Fibroblast of lung (primary cell): ENCODE data around the gene PKNOX2. TPM values are rescaled to one million over a fixed set of nuclear protein-coding genes. Genes with fewer than 3 reads are reported as not detected.

Experiments
- DNase-seq, 2 donors: peaks; one replicate each; pipeline versions ENCODE4 v3.0.0 to v3.0.0-alpha.2; 2010; ENCODE audit warnings: low read depth in 2 of 2
- H2AFZ ChIP-seq: 2 replicates; pipeline ENCODE4 v1.5.1; 2012; ENCODE audit warnings: low read length, control low read depth, inconsistent platforms
- H3K27ac ChIP-seq: 2 replicates; pipeline ENCODE4 v1.5.1; 2011; ENCODE audit warnings: low read length, control low read depth; ENCODE audit not compliant: insufficient read depth
- H3K27me3 ChIP-seq: 2 replicates; pipeline ENCODE4 v1.5.1; 2011; ENCODE audit warnings: mild to moderate bottlenecking, low read length; ENCODE audit not compliant: control insufficient read depth, insufficient read depth
- H3K36me3 ChIP-seq: 2 replicates; pipeline ENCODE4 v1.5.1; 2011; ENCODE audit warnings: low read length; ENCODE audit not compliant: control insufficient read depth, insufficient read depth
- H3K4me1 ChIP-seq: 2 replicates; pipeline ENCODE4 v1.5.1; 2011; ENCODE audit warnings: low read length; ENCODE audit not compliant: control insufficient read depth, insufficient read depth; ENCODE audit errors: extremely low read depth
- H3K4me2 ChIP-seq: 2 replicates; pipeline ENCODE4 v1.5.1; 2011; ENCODE audit warnings: low read length, control low read depth; ENCODE audit not compliant: insufficient read depth; ENCODE audit errors: extremely low read depth
- H3K4me3 ChIP-seq, 4 experiments: fragments of 200-600 bp in 1 of 4; sonication (generic) in 1 of 4; replicated peaks in 1 of 4; 2 replicates each; pipeline ENCODE4 v1.5.1; 2011 to 2016; ENCODE audit warnings: low read length in 4 of 4, low read depth in 3 of 4, mild to moderate bottlenecking in 3 of 4, control low read depth in 2 of 4, inconsistent platforms in 1 of 4, mixed read lengths in 1 of 4; ENCODE audit not compliant: insufficient read depth in 1 of 4; ENCODE audit errors: control extremely low read depth in 1 of 4
- H3K79me2 ChIP-seq: 2 replicates; pipeline ENCODE4 v1.5.1; 2012; ENCODE audit warnings: mild to moderate bottlenecking, low read length, inconsistent platforms; ENCODE audit not compliant: control insufficient read depth, insufficient read depth
- H3K9ac ChIP-seq: 2 replicates; pipeline ENCODE4 v1.5.1; 2011; ENCODE audit warnings: mild to moderate bottlenecking, low read length, control low read depth; ENCODE audit not compliant: insufficient read depth
- H3K9me3 ChIP-seq: 2 replicates; pipeline ENCODE4 v1.5.1; 2012; ENCODE audit warnings: low read depth, low read length; ENCODE audit not compliant: control insufficient read depth, insufficient read depth
- H4K20me1 ChIP-seq: 2 replicates; pipeline ENCODE4 v1.5.1; 2011; ENCODE audit warnings: low read length; ENCODE audit not compliant: control insufficient read depth, insufficient read depth; ENCODE audit errors: extremely low read depth
- EZH2 ChIP-seq: IDR thresholded peaks from 2 replicates; pipeline ENCODE4 v1.5.1; 2012; ENCODE audit warnings: low read length, control low read depth, mild to moderate bottlenecking; ENCODE audit errors: missing control alignments
- polyA plus RNA-seq, 2 donors: library from polyadenylated mRNA; depleted of rRNA in 1 of 2; stranded (reverse) in 1 of 2; unstranded in 1 of 2; fragments of >200 nt; gene quantifications; 2 replicates each; pipeline ENCODE4 v1.2.1, GENCODE V29; 2011 to 2012; ENCODE audit warnings: missing spikeins in 1 of 2
- total RNA-seq: library from RNA; depleted of rRNA; stranded (reverse); fragments of >200 nt; gene quantifications from 2 replicates; pipeline ENCODE4 v1.2.1, GENCODE V29; 2014
- TF ChIP-seq, protein P1 (sequence below), 2 donors: IDR thresholded peaks in 1 of 2; conservative IDR thresholded peaks in 1 of 2; 1 replicate in 1 of 2; 2 replicates in 1 of 2; pipeline ENCODE4 v1.5.1; 2011 to 2012; ENCODE audit warnings: low read length in 2 of 2, control low read depth in 1 of 2, inconsistent platforms in 1 of 2, low read depth in 1 of 2, mild to moderate bottlenecking in 1 of 2

PKNOX2 gene
- total and polyA plus RNA-seq, 2 donors (not counting 1 experiment from before 2014, with no cell fraction given), result 0.33 to 2.2 TPM

GRCh38 chr11:125431481-125431880, 266.9 kb downstream of the PKNOX2 start:
- no peaks in the 10 kb centered on the region for H3K4me1 ChIP-seq
- no peak overlapping the region for H3K4me2 ChIP-seq
- H3K27me3 ChIP-seq, result peaks cover 5% of the 10 kb centered on the region
- no peak overlapping the region for H3K4me3 ChIP-seq
- H3K27ac ChIP-seq, result no peak overlapping the region
- H3K79me2 ChIP-seq, result no peaks in the 10 kb centered on the region
- no peak for DNase-seq
- no peak overlapping the region for H2AFZ ChIP-seq
- TF ChIP-seq, protein P1, sequence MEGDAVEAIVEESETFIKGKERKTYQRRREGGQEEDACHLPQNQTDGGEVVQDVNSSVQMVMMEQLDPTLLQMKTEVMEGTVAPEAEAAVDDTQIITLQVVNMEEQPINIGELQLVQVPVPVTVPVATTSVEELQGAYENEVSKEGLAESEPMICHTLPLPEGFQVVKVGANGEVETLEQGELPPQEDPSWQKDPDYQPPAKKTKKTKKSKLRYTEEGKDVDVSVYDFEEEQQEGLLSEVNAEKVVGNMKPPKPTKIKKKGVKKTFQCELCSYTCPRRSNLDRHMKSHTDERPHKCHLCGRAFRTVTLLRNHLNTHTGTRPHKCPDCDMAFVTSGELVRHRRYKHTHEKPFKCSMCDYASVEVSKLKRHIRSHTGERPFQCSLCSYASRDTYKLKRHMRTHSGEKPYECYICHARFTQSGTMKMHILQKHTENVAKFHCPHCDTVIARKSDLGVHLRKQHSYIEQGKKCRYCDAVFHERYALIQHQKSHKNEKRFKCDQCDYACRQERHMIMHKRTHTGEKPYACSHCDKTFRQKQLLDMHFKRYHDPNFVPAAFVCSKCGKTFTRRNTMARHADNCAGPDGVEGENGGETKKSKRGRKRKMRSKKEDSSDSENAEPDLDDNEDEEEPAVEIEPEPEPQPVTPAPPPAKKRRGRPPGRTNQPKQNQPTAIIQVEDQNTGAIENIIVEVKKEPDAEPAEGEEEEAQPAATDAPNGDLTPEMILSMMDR (conservative IDR thresholded peaks at IDR 0.05 in 1 of 2, IDR thresholded peaks at IDR 0.05 in 1 of 2; ENCODE audit: low read depth in 1 of 2, low read length in 2 of 2), result no peak
- TF ChIP-seq EZH2, result no peak
- H3K9ac ChIP-seq, result no peak overlapping the region
- no peaks in the 10 kb centered on the region for H4K20me1 ChIP-seq
- H3K36me3 ChIP-seq, result no peaks in the 10 kb centered on the region
- H3K9me3 ChIP-seq, result no peaks in the 10 kb centered on the region

DNA sequence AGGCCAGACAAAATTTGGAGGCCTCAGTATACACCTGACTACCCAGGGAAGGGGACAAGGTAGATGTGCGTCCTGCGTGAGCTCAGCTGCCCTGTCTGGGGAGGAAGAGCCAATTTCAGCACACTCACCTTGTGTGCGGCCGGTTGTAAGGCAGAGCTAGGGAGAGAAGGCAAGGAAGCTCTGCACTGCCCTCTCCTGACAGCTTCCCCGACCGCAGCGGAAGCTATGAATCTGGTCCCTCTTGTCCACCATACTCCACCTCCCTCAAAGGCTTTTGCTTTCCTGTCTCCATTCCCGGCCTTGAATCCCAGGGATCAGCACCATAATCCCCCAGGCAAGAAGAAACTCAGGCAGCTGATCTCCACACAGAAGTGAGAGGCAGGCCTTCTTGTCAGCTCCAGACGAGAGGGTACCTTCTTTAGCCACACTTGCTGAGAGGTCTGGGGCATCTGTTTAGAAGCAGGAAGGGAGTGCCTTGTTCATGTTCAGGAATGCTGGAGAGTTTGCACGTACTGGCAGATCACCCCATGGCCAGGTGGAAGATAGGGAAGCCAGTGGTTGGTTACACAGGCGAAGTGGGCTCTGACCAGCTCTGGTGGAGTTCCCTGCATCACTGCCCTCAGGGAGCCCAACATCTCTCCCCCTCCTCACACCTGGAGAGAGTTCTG, 269.0 kb downstream of the PKNOX2 start:
- TF ChIP-seq EZH2, result no peak
- TF ChIP-seq, protein P1 (conservative IDR thresholded peaks at IDR 0.05 in 1 of 2, IDR thresholded peaks at IDR 0.05 in 1 of 2; ENCODE audit: low read depth in 1 of 2, low read length in 2 of 2), result peak; percentile 52 to 78
- Histone ChIP-seq H2AFZ (peak overlapping the region; percentile 32), H3K4me3 (no peak overlapping the region), H3K27me3 (no peaks in the 10 kb centered on the region), H4K20me1 (no peaks in the 10 kb centered on the region), H3K36me3 (no peaks in the 10 kb centered on the region), H3K9ac (no peak overlapping the region), H3K27ac (no peak overlapping the region), H3K9me3 (no peaks in the 10 kb centered on the region), H3K79me2 (no peaks in the 10 kb centered on the region), H3K4me2 (no peak overlapping the region), H3K4me1 (no peaks in the 10 kb centered on the region)
- peak; percentile 55 to 56 for DNase-seq

- DNase-seq, result peak in 1 of 2 donors; percentile 35
- H4K20me1 ChIP-seq, result no peaks in the 10 kb centered on the region
- H3K9me3 ChIP-seq, result no peaks in the 10 kb centered on the region
- no peak overlapping the region for H3K9ac ChIP-seq
- no peak overlapping the region for H2AFZ ChIP-seq
- H3K79me2 ChIP-seq, result no peaks in the 10 kb centered on the region
- H3K27me3 ChIP-seq, result no peaks in the 10 kb centered on the region
- no peaks in the 10 kb centered on the region for H3K36me3 ChIP-seq
- TF ChIP-seq EZH2, result no peak
- TF ChIP-seq, protein P1 (conservative IDR thresholded peaks at IDR 0.05 in 1 of 2, IDR thresholded peaks at IDR 0.05 in 1 of 2; ENCODE audit: low read depth in 1 of 2, low read length in 2 of 2), result no peak
- H3K4me1 ChIP-seq, result no peaks in the 10 kb centered on the region
- H3K4me3 ChIP-seq, result no peak overlapping the region
- no peak overlapping the region for H3K27ac ChIP-seq
- no peak overlapping the region for H3K4me2 ChIP-seq
Measured at GRCh38 chr11:125435461-125436238, 271.1 kb downstream of the PKNOX2 start.
